Measurements from ENCODE around the gene SUN5.
"Not testable (repeated sequence)": the region's sequence is repeated elsewhere in the genome, so short reads cannot be mapped to it uniquely, and the experiment has no call there.

SUN5 gene

GRCh38 chr20:32977281-32978008 is 26.8 kb downstream of the SUN5 start:
- DNase-seq (ENCODE audit: low read depth in 2 of 2): no peak

- DNase-seq (ENCODE audit: low read depth in 2 of 2): no peak
These were observed 27.5 kb downstream of the SUN5 start for GRCh38 chr20:32976746-32977145.

- no peak for DNase-seq (ENCODE audit: low read depth in 2 of 2)
These were observed 28.2 kb downstream of the SUN5 start for GRCh38 chr20:32975698-32976674.

DNA sequence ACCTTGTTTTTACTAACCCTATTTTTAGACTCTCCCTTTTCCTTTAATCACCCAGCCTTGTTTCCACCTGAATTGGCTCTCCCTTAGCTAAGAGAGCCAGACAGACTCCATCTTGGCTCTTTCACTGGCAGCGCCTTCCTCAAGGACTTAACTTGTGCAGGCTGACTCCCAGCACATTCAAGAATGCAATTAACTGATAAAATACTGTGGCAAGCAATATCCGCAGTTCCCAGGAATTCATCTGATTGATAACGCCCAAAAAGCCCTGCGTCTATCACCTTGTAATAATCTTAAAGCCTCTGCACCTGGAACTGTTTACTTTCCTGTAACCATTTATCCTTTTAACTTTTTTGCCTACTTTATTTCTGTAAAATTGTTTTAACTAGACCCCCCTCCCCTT is 29.1 kb downstream of the SUN5 start:
- not testable (repeated sequence) for DNase-seq (ENCODE audit: low read depth in 2 of 2)

- DNase-seq (ENCODE audit: low read depth in 2 of 2): not testable (repeated sequence)
These were observed 29.8 kb downstream of the SUN5 start for GRCh38 chr20:32974204-32975064.

DNA sequence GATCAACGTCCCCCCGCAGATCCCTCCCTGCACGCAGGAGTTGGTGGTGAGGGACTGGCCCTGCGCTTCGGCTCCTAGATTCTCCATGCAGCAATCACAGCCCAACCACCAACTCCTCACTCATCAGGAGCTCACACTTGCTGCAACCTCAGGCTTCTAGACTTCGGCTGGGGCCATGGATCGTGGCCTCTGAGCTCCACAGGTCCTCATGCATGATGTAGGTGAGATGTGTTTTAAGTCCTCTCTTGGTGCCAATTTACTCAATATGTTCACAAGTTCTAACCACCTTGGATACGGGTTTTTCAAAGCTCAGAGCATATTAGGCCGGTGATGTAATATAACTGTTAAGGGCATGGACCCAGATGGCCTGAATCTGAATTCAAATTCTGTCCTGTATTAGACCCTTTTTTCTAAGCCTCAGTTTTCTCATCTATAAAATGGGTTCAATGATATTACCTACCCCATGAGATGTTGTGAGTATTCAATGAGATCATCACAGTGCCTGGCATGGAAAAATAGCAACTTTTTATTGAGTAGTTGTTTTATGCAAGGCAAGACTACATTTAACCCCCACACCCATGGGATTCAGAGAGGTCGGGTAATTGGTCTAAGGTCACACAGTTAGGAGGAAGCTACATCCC is 31.0 kb downstream of the SUN5 start:
- DNase-seq (ENCODE audit: low read depth in 2 of 2): no peak

- DNase-seq (ENCODE audit: low read depth in 2 of 2): peak; percentile 58 to 79
These were observed 31.8 kb downstream of the SUN5 start for GRCh38 chr20:32972181-32973076.

DNA sequence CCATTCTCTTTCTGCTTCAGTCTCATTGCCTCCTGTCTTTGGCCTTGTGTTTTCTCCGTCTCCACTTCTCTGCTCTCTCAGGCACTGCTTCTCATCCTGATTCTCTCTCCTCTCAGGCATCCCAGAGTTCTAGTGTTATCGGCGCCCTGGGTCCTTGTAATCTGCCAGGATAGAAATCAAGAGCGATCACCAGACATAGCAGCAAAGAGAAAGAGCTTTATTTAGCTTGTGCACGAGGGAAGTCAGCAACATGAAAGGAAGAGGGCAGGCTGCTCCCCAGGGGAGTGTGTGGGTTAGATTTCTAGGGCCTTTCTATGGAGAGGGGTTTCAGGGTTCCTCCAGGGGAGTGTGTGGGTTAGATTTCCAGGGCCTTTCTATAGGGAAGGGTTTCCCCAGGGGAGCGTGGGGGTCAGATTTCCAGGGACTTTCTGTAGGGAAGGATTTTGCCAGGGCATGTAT is 32.5 kb downstream of the SUN5 start:
- DNase-seq (ENCODE audit: low read depth in 2 of 2): no peak

GRCh38 chr20:32970973-32971300 is 33.3 kb downstream of the SUN5 start:
- DNase-seq (ENCODE audit: low read depth in 2 of 2): no peak

DNA sequence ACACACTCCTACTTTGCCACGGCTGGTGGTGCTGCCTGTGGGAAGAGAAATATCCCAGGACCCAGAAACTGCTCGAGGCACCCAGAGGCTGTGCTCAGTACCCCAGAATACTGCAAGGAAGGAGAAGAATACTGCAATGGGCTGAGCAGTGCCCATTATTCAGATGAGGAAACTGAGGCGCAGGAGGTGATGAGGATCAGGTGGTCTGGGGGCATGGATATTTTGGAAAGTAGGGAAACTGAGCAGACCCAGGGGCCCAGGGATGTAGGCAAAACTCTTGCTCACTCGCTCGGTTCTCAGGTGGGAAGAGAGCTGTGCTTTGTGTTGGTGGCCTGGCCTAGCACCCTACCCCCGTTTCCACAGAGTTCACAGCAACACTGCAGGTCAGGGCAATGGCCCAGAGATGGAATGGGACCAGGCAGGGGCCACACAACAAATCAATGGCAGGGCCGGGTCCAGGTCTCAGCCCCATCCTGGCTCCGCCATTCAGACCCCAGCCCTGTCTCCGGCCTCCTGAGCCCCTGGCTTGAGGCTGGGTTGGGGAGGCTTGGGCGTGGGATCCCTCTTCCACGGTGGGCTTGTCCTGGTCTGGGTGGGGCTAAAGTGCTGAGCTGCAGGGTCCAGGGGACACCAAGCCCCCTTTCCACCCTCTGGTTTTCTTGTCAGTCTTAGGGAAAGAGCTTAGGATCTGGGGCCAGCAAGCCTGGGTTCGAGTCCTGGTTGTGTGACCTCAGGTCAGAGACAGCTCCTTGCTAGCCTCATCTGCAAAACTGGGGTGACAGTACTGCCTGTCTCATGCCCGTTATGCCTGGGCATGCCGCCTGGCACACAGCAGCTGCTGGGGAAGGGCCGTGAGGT is 33.9 kb downstream of the SUN5 start:
- DNase-seq (ENCODE audit: low read depth in 2 of 2): no peak

- DNase-seq (ENCODE audit: low read depth in 2 of 2): no peak
These were observed 34.7 kb downstream of the SUN5 start for GRCh38 chr20:32969356-32970114.

DNA sequence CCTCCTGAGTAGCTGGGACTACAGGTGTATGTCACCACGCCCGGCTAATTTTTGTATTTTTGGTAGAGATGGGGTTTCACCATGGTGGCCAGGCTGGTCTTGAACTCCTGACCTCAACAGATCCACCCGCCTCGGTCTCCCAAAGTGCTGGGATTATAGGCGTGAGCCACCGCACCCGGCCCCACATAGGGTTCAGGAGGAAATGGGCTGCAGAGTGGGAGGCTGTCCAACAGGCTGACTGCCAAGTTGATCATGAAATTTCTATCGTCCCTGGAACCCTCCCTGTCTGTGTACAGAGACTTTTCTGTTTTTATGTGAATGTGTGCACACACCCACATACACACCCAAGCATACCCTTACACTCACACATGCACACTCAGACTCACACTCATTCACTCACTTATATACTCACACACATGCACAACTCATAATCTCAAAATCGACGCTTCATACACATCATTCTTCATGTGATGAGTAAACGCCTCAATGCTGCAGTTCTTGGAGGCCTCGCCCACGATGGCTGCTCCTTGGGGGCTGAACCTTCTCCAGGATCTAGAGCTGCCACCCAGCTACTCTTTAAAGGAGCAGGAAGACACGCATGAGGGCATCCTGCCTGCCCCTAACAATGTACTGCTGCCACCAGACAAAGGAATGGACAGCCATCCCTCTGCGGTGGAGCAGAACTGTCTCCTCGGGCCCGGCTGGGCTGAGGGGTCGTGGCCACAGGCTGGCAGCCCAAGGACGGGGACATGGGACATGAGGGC is 35.6 kb downstream of the SUN5 start:
- no peak for DNase-seq (ENCODE audit: low read depth in 2 of 2)

DNA sequence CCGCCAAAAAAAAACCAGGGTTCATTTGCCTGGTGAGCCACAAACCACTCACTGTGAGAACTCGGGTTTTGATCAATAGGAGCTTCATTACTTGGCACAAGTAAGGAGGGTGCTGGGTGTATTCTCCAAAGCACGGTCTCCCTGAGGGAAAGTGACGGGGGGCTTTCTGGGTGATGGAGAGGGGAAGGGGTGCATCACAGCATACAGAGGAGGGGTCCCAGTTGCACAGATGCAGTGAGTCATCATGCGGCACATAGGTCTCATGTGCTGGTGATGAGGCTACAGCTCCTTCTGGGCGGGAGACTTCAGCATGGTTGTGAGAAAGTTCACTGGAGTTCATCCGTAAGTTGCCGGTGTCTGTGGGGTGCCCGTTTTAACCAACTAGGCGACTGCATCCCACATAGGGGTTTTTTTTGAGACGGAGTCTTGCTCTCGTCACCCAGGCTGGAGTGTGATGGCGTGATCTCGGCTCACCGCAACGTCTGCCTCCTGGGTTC is 36.2 kb downstream of the SUN5 start:
- peak; percentile 20 to 26 for DNase-seq (ENCODE audit: low read depth in 2 of 2)

DNA sequence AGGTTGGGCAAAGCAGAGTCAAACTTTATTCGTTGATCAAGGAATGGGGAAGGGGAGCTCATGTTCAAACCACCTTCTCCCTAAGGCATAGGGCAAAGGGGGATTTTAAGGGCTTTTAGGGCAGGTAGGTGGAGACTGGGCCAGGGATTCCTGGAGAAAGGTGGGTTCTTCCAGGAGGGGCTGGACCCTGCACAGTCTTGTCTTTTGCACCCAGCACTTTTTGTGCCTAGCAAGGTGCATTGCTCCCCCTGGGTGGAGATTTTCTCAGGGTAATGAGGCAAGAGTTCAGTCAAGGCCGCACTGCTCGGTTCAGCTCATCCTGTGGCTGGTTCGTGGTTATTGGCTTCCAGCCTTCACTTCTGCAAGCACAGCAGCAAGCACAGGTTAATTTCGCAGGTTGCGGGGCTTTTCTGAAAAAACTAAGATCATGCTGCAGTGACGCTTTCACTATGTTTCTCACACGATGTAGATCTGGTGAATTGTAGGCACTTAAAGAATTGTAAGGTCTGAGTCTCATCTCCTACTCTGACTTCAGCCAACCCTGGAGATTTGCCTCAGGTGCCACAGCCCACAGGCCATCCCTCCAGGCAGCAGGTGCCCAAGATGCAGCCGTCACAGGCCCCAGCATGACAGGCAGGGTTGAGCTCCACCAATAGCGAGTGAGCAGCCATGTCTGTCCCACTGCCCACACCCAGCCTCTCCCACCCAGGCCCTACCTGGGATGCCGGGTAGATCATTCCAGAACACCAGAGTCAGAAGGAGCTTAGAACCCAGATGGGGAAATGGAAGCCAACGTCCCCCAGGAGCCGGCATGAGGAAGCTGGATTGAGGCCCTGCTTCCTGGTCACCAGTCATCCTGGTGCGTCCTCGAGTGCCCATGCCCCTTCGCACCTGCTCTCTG is 37.1 kb downstream of the SUN5 start:
- DNase-seq (ENCODE audit: low read depth in 2 of 2): no peak

DNA sequence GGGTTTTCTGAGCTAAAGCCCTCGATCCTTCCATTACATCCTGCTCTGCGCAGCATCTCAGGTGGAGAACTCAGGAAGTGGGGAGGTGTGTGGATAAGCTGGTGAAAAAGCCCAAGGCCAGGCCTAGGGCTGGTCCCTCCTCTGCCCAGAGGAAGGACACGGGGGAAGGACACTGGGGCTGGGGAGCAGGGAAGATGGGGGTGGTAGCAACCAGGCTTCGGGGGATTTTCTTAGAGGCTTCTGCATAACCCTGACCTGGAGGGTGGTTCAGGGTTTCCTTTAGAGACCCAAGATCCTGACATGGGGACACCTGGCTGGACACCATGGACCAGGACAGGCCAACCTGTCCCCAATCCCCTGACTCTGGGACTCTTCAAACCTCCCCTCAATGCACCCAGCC is 37.9 kb downstream of the SUN5 start:
- DNase-seq (ENCODE audit: low read depth in 2 of 2): no peak

- no peak for DNase-seq (ENCODE audit: low read depth in 2 of 2)
These were observed 38.5 kb downstream of the SUN5 start for GRCh38 chr20:32965581-32966373.

Measured in stimulated activated CD8-positive, alpha-beta memory T cell treated with anti-CD3 and anti-CD28 coated beads, Interleukin-15, amount 100 ng/mL, for 4 hours (primary cell).